ENCODE measurements around the gene LSM12.

GRCh38 chr17:44084131-44084538 lies 17.7 kb upstream of the LSM12 start:
- TF ChIP-seq POLR2A (IDR thresholded peaks at IDR 0.05): no peak
- TF ChIP-seq, protein P1, sequence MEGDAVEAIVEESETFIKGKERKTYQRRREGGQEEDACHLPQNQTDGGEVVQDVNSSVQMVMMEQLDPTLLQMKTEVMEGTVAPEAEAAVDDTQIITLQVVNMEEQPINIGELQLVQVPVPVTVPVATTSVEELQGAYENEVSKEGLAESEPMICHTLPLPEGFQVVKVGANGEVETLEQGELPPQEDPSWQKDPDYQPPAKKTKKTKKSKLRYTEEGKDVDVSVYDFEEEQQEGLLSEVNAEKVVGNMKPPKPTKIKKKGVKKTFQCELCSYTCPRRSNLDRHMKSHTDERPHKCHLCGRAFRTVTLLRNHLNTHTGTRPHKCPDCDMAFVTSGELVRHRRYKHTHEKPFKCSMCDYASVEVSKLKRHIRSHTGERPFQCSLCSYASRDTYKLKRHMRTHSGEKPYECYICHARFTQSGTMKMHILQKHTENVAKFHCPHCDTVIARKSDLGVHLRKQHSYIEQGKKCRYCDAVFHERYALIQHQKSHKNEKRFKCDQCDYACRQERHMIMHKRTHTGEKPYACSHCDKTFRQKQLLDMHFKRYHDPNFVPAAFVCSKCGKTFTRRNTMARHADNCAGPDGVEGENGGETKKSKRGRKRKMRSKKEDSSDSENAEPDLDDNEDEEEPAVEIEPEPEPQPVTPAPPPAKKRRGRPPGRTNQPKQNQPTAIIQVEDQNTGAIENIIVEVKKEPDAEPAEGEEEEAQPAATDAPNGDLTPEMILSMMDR (IDR thresholded peaks at IDR 0.05): peak in 3 of 7 experiments; percentile 13 to 18 (median 14)
